Loucy (cell line): ENCODE data around the gene FOXO3.

ENCODE experiments used
- H2AFZ ChIP-seq: fragments of 200-600 bp; sonication (generic); 2 replicates; pipeline ENCODE4 v1.6.0; 2016; ENCODE audit warnings: antibody characterized with exemption, mild to moderate bottlenecking, low read length, moderate library complexity
- H3F3A ChIP-seq: fragments of 200-600 bp; 2 replicates; pipeline ENCODE4 v1.6.0; 2016; ENCODE audit warnings: antibody characterized with exemption, low read depth, mild to moderate bottlenecking
- H3K27me3 ChIP-seq: fragments of 200-600 bp; sonication (generic); 2 replicates; pipeline ENCODE4 v1.6.1; 2014; ENCODE audit warnings: low read length, mild to moderate bottlenecking; ENCODE audit not compliant: insufficient read depth, poor library complexity, severe bottlenecking
- H3K36me3 ChIP-seq: fragments of 200-600 bp; sonication (generic); 2 replicates; pipeline ENCODE4 v1.6.1; 2016; ENCODE audit warnings: low read length; ENCODE audit not compliant: insufficient read depth
- H3K4me1 ChIP-seq: fragments of 200-600 bp; sonication (generic); 2 replicates; pipeline ENCODE4 v1.5.1; 2014; ENCODE audit warnings: low read length, mild to moderate bottlenecking; ENCODE audit not compliant: insufficient read depth, poor library complexity, severe bottlenecking
- H3K4me2 ChIP-seq: fragments of 200-600 bp; sonication (generic); 2 replicates; pipeline ENCODE4 v1.6.0; 2014; ENCODE audit warnings: antibody characterized with exemption, low read length, low read depth, mild to moderate bottlenecking; ENCODE audit not compliant: poor library complexity, severe bottlenecking
- H3K4me3 ChIP-seq: fragments of 200-600 bp; sonication (generic); 2 replicates; pipeline ENCODE4 v1.5.1; 2014; ENCODE audit warnings: low read length, mild to moderate bottlenecking, mixed read lengths; ENCODE audit not compliant: poor library complexity, severe bottlenecking
- H3K79me2 ChIP-seq: fragments of 200-600 bp; sonication (generic); 2 replicates; pipeline ENCODE4 v1.6.1; 2014; ENCODE audit warnings: low read length; ENCODE audit not compliant: insufficient read depth
- H3K9ac ChIP-seq: fragments of 200-600 bp; sonication (generic); 2 replicates; pipeline ENCODE4 v1.6.0; 2014; ENCODE audit warnings: mild to moderate bottlenecking, low read depth, low read length, moderate library complexity; ENCODE audit not compliant: poor library complexity, severe bottlenecking
- H3K9me2 ChIP-seq: fragments of 200-600 bp; sonication (generic); replicated peaks from 2 replicates; pipeline ENCODE4 v1.6.1; 2016; ENCODE audit warnings: low read depth, low read length, mixed read lengths
- H3K9me3 ChIP-seq: fragments of 200-600 bp; sonication (generic); 2 replicates; pipeline ENCODE4 v1.6.1; 2014; ENCODE audit warnings: mild to moderate bottlenecking, antibody characterized with exemption, low read length, low read depth; ENCODE audit not compliant: insufficient read depth
- H4K20me1 ChIP-seq: fragments of 200-600 bp; sonication (generic); 2 replicates; pipeline ENCODE4 v1.6.0; 2014; ENCODE audit warnings: antibody characterized with exemption, low read length, mild to moderate bottlenecking; ENCODE audit not compliant: insufficient read depth, poor library complexity, severe bottlenecking
- EZH2phosphoT487 ChIP-seq: fragments of 200-600 bp; IDR thresholded peaks from 2 replicates; pipeline ENCODE4 v1.6.1; 2018; ENCODE audit warnings: antibody characterized with exemption, mild to moderate bottlenecking, moderate library complexity, borderline replicate concordance
- TF ChIP-seq, protein P1 (sequence below): fragments of 200-600 bp; sonication (generic); conservative IDR thresholded peaks from 2 replicates; pipeline ENCODE4 v1.5.1; 2014; ENCODE audit warnings: mild to moderate bottlenecking, antibody characterized with exemption, low read length

The FOXO3 gene

DNA sequence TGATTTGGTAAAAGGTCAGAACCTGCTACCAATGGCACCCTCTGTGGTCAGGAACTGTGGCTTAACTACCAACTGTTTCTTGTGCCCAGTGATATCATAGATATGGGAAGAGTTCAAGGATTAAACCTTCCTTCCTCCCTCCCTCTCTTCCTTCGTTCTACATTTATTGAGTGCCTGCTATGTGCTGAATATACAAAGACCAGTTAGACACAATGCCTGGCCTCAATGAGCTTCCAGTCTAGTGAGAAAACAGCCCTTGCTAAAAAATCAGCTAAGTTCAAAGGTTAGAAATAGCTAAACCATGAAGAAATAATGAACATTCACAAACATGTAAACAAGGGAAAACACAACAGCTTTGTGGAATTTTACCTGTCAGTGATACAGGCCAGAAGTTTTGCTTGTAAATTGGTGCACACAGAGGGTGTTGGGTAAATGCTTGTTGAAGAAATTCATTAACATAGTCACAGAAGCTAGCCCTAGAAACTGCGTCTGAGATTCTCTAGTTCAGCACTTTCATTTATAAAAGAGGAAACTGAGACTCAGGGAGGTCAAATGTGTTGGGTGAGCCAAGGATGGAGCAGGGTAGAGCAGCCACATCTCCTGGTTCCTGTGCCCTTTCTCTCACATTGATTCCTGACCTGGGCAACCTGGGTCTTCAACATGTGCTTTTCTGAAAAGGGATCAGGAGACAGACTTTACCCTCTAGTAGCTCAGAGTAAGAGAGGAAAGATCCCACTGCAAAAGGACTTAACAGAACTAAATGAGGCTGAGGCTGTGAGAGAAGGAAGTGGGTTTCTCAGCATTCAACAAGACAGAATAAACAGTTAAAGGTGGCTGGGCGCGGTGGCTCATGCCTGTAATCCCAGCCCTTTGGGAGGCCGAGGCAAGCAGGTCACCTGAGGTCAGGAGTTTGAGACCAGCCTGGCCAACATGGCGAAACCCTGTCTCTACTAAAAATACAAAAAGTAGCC is 14.4 kb upstream of the FOXO3 start:
- TF ChIP-seq, protein P1, sequence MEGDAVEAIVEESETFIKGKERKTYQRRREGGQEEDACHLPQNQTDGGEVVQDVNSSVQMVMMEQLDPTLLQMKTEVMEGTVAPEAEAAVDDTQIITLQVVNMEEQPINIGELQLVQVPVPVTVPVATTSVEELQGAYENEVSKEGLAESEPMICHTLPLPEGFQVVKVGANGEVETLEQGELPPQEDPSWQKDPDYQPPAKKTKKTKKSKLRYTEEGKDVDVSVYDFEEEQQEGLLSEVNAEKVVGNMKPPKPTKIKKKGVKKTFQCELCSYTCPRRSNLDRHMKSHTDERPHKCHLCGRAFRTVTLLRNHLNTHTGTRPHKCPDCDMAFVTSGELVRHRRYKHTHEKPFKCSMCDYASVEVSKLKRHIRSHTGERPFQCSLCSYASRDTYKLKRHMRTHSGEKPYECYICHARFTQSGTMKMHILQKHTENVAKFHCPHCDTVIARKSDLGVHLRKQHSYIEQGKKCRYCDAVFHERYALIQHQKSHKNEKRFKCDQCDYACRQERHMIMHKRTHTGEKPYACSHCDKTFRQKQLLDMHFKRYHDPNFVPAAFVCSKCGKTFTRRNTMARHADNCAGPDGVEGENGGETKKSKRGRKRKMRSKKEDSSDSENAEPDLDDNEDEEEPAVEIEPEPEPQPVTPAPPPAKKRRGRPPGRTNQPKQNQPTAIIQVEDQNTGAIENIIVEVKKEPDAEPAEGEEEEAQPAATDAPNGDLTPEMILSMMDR: no peak
- no peak for TF ChIP-seq EZH2phosphoT487
- Histone ChIP-seq H3K36me3 (no peaks in the 10 kb centered on the region), H3K79me2 (no peaks in the 10 kb centered on the region), H3K4me3 (no peak overlapping the region), H3F3A (no peaks in the 10 kb centered on the region), H3K9me2 (no peaks in the 10 kb centered on the region), H3K4me2 (peak overlapping the region; percentile 17), H3K9me3 (no peaks in the 10 kb centered on the region), H2AFZ (no peak overlapping the region), H3K9ac (no peak overlapping the region), H3K4me1 (peaks cover 25% of the 10 kb centered on the region), H4K20me1 (no peaks in the 10 kb centered on the region), H3K27me3 (no peaks in the 10 kb centered on the region)

DNA sequence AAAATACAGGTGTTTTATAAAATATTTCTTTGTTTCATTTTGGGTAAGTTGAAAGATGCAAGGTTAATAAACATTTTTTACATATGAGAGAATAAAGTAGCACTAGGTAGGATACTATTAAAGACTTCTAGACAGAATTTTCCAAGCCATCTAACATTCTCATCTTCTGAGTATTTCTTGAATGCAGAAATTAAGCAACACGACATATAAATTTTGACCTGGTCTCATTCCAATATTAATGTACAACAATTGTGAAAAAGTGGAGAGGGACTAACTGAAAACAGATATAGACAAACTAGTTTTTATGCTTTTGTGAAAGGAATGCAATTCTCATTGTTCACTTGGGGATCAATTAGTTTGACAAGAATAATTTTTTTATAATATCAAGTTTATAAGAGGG is 11.5 kb upstream of the FOXO3 start:
- Histone ChIP-seq H3K4me1 (peaks cover 18% of the 10 kb centered on the region), H2AFZ (no peak overlapping the region), H3K4me2 (no peak overlapping the region), H3K79me2 (no peaks in the 10 kb centered on the region), H4K20me1 (no peaks in the 10 kb centered on the region), H3K36me3 (no peaks in the 10 kb centered on the region), H3K27me3 (no peaks in the 10 kb centered on the region), H3K9me2 (no peaks in the 10 kb centered on the region), H3K4me3 (no peak overlapping the region), H3K9ac (no peak overlapping the region), H3K9me3 (no peaks in the 10 kb centered on the region), H3F3A (no peaks in the 10 kb centered on the region)
- TF ChIP-seq, protein P1: no peak
- no peak for TF ChIP-seq EZH2phosphoT487

DNA sequence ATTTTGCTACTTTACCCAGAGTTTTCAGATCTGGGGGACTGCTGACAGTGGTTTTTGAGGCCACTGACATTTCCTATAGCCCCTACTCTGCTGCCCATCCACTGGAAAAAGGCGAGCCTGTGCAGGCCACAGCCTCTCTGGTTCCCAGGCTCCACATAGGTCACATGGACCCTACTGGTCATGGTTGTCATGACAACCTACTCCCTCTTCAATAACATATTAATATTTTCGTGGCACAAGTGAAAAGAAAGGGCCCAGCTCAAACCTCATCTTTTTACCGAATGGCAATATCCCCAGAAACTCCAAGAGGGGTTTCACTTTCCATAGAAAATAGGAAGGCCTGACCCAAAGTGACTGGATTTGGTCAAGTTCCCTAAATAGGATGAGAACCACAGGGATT is 11.0 kb upstream of the FOXO3 start:
- Histone ChIP-seq H4K20me1 (no peaks in the 10 kb centered on the region), H3K4me1 (peaks cover 18% of the 10 kb centered on the region), H3F3A (no peaks in the 10 kb centered on the region), H3K4me3 (no peak overlapping the region), H3K79me2 (no peaks in the 10 kb centered on the region), H3K27me3 (no peaks in the 10 kb centered on the region), H3K36me3 (no peaks in the 10 kb centered on the region), H3K9ac (no peak overlapping the region), H3K4me2 (no peak overlapping the region), H2AFZ (no peak overlapping the region), H3K9me3 (no peaks in the 10 kb centered on the region), H3K9me2 (no peaks in the 10 kb centered on the region)
- TF ChIP-seq, protein P1: no peak
- no peak for TF ChIP-seq EZH2phosphoT487
